CD4-positive, alpha-beta memory T cell (primary cell): ENCODE results near the gene DHX29. TPM values are rescaled to one million over a fixed set of nuclear protein-coding genes. Genes with fewer than 3 reads are reported as not detected.

Source experiments
- CTCF ChIA-PET: fragments of 350-600 bp; sonication (Branson Sonifier 250); formaldehyde crosslinking; loops from one replicate; lab custom pipeline; 2021; ENCODE audit warnings: inconsistent platforms; ENCODE audit not compliant: partially characterized antibody; lab: Charles Lee
- POLR2A ChIA-PET: fragments of 350-600 bp; sonication (Branson Sonifier 250); formaldehyde crosslinking; loops from one replicate; lab custom pipeline; 2021; ENCODE audit not compliant: partially characterized antibody; lab: Charles Lee
- DNase-seq, 5 donors: peaks; one replicate each; pipeline versions ENCODE4 v3.0.0 to v3.0.0-alpha.2; 2020 to 2022; ENCODE audit warnings: mixed read lengths in 1 of 5
- H3K27ac ChIP-seq: one replicate; pipeline ENCODE4 v1.7.0; 2013; ENCODE audit warnings: low read depth, low read length
- H3K27me3 ChIP-seq: 2 replicates; pipeline ENCODE4 v1.7.0; 2013; ENCODE audit warnings: mild to moderate bottlenecking, low read length, moderate library complexity; ENCODE audit not compliant: insufficient read depth
- H3K36me3 ChIP-seq: 2 replicates; pipeline ENCODE4 v1.7.0; 2013; ENCODE audit warnings: mild to moderate bottlenecking, low read length, moderate library complexity; ENCODE audit not compliant: insufficient read depth
- H3K4me1 ChIP-seq: 2 replicates; pipeline ENCODE4 v1.7.0; 2013; ENCODE audit warnings: mild to moderate bottlenecking, low read length, moderate library complexity; ENCODE audit not compliant: insufficient read depth
- H3K4me3 ChIP-seq, 2 donors: one replicate each; pipeline ENCODE4 v1.7.0; 2013; ENCODE audit warnings: low read length in 2 of 2, mild to moderate bottlenecking in 1 of 2
- H3K9me3 ChIP-seq, 2 donors: one replicate each; pipeline ENCODE4 v1.7.0; 2013; ENCODE audit warnings: low read length in 2 of 2, control low read depth in 1 of 2; ENCODE audit not compliant: control insufficient read depth in 1 of 2
- H3K27ac Mint-ChIP-seq, 7 donors: one replicate each; pipeline ENCODE4 v1.8.0; 2020 to 2021; ENCODE audit warnings: mixed read lengths in 7 of 7, mild to moderate bottlenecking in 6 of 7, inconsistent platforms in 3 of 7, moderate library complexity in 3 of 7
- H3K27me3 Mint-ChIP-seq, 2 donors: one replicate each; pipeline ENCODE4 v1.8.0; 2020 to 2021; ENCODE audit warnings: mixed read lengths in 2 of 2
- H3K36me3 Mint-ChIP-seq, 2 donors: one replicate each; pipeline ENCODE4 v1.8.0; 2020 to 2021; ENCODE audit warnings: mixed read lengths in 2 of 2, inconsistent platforms in 1 of 2, mild to moderate bottlenecking in 1 of 2
- H3K4me1 Mint-ChIP-seq, 4 donors: one replicate each; pipeline ENCODE4 v1.8.0; 2020 to 2021; ENCODE audit warnings: mixed read lengths in 4 of 4, mild to moderate bottlenecking in 1 of 4
- H3K4me3 Mint-ChIP-seq, 8 donors: one replicate each; pipeline ENCODE4 v1.8.0; 2020 to 2021; ENCODE audit warnings: mixed read lengths in 8 of 8, mild to moderate bottlenecking in 7 of 8, moderate library complexity in 6 of 8, inconsistent platforms in 3 of 8
- H3K9me3 Mint-ChIP-seq, 8 donors: one replicate each; pipeline ENCODE4 v1.8.0; 2020 to 2021; ENCODE audit warnings: mixed read lengths in 8 of 8, mild to moderate bottlenecking in 5 of 8, inconsistent platforms in 3 of 8, moderate library complexity in 1 of 8
- intact Hi-C: fragments of 100-400 bp; cut with micrococcal nuclease; formaldehyde crosslinking; loops from one replicate; pipeline ENCODE4 v1.15.1; 2023
- polyA plus RNA-seq, 2 donors: library from polyadenylated mRNA; unstranded; fragments of 300-500 nt; fragmentation: Illumina TruSeq; gene quantifications; one replicate each; pipeline ENCODE4 v1.2.3, GENCODE V29; 2021
- total RNA-seq, 2 experiments: library from RNA; stranded (reverse); gene quantifications; one replicate each; pipeline ENCODE4 v1.2.3, GENCODE V29; 2021

DHX29 gene
- total and polyA plus RNA-seq, 4 experiments from 2014 or later = 11.6 to 22.5 (median 19.8) TPM

DNA sequence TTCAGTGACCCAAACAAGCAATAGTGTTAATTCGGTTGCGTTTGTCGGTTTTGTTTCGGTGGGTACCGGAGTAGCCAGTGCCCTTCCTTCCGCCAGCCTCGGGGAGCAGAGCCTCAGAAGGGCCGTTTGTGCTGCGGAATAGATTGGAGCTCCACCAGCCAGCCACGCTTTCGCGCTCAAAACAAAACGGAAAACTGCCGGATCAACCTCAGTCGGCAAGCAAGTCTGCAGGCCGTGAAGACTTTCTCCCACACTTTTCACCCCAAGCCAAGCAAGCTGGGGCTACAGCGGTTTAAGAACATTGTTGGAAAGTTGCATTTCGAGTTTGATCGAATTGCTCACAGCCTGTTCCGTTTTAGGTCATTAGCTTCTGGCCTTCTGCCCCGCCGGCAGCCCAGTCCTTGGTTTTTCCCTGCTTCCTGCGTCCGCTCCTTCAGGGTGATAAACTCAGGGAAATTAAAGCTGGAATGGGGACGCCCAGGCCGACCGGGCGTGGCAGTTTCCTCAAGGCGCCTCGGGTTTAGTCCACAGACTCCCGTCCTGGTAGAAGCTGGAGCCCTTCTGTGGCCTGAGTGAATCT is 73.3 kb downstream of the DHX29 start:
- POLR2A ChIA-PET = interaction anchor here (1.5 kb wide), 1 partner anchor 11 kb away, joined by 7 read pairs; no protein-coding TSS in a partner anchor

DNA sequence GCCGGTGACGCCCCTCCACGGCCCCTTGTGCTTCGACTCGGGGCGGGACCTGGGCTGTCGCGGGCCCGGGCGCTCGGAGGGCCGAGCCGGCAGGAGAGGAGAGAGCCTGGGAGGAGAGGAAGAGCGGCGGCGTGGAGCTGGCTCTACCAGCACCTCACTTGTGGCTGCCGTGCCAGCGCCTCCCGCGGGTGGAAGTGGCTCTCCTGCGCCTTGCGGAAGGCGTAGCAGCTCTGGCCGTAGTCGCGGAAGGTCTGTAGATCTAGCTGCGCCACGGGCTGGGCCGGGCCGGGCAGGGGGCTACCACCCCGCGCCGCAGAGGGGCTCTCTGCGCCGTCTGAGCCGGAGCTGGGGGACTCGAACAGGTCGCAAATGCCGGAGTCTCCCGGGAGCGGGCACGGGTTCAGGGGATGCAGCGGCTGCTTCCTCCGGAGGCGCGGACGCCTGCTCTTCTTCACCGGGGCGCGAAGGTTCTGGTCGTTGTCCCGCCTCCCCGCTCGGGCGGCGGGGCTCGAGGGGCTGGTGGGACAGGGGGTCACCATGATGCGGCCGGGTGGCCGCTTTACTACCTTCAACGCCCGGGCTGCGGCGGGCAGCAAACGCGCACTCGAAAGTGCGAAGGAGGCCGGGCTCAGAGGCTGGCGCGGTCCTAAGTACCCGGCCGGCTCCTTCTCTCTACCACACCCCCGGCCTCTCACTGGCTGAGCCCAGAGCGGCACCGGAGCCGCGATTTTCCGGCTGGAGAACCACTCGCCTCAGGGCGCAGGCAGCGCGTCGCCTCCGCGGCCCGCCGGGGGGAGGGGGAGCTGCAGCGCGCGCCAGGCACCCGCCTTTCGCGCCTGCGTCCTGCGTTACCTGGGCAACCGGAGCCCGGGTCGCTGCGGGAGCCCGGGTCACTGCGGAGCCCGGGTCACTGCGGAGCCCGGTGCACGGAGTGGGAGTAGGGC is 74.2 kb downstream of the DHX29 start, which contains the start of gene CCNO:
Gene CCNO (minus strand): TSS at position 624 of the 944 bp plus-strand sequence. CDS start 85 bp downstream, at position 539.
- H3K27ac Mint-ChIP-seq = peak within 1 kb of the TSS in 3 of 7 donors; percentile 53 to 65 (median 58)
- H3K36me3 Mint-ChIP-seq = no peaks in the 10 kb centered on the region

More for the DNA sequence above, 73.3 kb downstream of the DHX29 start:
- Histone ChIP-seq H3K4me3 (peak overlapping the region; percentile 46 to 65), H3K27ac (no peak overlapping the region), H3K36me3 (no peaks in the 10 kb centered on the region), H3K27me3 (peaks cover 46% of the 10 kb centered on the region), H3K4me1 (peaks cover 33% of the 10 kb centered on the region), H3K9me3 (no peaks in the 10 kb centered on the region)
- H3K4me1 Mint-ChIP-seq = peaks cover 18 to 38% (median 30%) of the 10 kb centered on the region in 4 donors
- no peaks in the 10 kb centered on the region for H3K36me3 Mint-ChIP-seq
- H3K4me3 Mint-ChIP-seq = peak overlapping the region; percentile 80 to 94 (median 89)
- intact Hi-C loops = loop anchor here (5.0 kb wide), 1 partner anchor 73 kb away; the partner anchor contains the start of genes DHX29 and MTREX
- no peaks in the 10 kb centered on the region for H3K9me3 Mint-ChIP-seq
- peak overlapping the region in 3 of 7 donors; percentile 17 to 58 (median 53) for H3K27ac Mint-ChIP-seq
- peaks cover 43 to 51% of the 10 kb centered on the region in 2 donors for H3K27me3 Mint-ChIP-seq
- DNase-seq = no peak
- CTCF ChIA-PET = interaction anchor here (1.2 to 1.7 kb wide), 3 partner anchors 10 to 62 kb away, joined by 4 to 6 read pairs (median 5); no protein-coding TSS in a partner anchor

DNA sequence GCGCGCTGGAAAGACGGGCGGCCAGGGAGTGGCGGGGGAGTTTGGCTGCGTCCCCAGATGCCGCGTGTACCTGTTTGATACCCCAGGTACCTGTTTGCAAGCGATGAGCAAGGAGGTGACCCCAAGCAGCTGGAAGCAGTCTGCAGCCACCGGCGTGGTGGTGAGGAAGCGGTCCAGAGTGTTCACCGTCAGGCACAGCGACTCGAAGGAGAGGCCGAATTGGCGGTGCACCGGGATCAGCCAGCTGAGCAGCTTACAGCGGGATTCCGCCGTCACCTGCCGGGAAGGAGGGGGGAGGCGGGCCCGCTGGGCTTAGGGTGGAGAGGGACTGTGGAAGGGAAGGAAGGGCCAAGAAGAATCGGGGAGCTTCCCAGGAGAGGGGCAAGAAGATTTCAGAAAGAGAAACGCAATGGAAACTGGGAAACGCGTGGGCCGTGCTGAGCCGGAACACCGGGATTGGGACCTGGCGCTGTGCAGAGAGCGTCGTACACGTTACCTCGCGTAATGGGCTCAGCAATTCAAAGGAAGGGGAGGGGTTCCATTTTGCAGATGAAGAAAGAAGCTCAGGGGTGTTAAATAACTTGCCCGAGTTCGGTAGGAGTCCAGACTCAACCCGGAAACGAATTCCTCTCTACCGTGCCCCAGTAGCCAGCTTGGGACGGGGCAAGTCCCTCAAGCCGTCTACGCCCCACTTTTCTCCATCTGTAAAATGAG is 75.1 kb downstream of the DHX29 start:
- H3K4me3 ChIP-seq = peak overlapping the region; percentile 42 to 46
- Mint-ChIP-seq H3K4me1 (peaks cover 22 to 45% (median 37%) of the 10 kb centered on the region in 4 donors), H3K36me3 (no peaks in the 10 kb centered on the region), H3K9me3 (no peaks in the 10 kb centered on the region), H3K27ac (peak overlapping the region in 2 of 7 donors; percentile 55 to 65), H3K27me3 (peaks cover 58 to 67% of the 10 kb centered on the region in 2 donors), H3K4me3 (peak overlapping the region; percentile 68 to 92 (median 86))
- POLR2A ChIA-PET = interaction anchor here (0.7 to 1.7 kb wide), 7 partner anchors 9 to 75 kb away, joined by 3 to 7 read pairs (median 4); partner anchors contain the start of genes DHX29 and MTREX
- H3K27ac ChIP-seq = no peak overlapping the region
- no peaks in the 10 kb centered on the region for H3K9me3 ChIP-seq
- intact Hi-C loops = loop anchor here (5.0 kb wide), 1 partner anchor 75 kb away; the partner anchor contains the start of genes DHX29 and MTREX
- H3K27me3 ChIP-seq = peaks cover 63% of the 10 kb centered on the region
- peaks cover 40% of the 10 kb centered on the region for H3K4me1 ChIP-seq
- DNase-seq = peak in 1 of 5 donors; percentile 9
- CTCF ChIA-PET = interaction anchor here (0.6 to 1.6 kb wide), 7 partner anchors 14 to 314 kb away, joined by 3 to 5 read pairs (median 3); partner anchors contain the start of gene DHX29
- no peaks in the 10 kb centered on the region for H3K36me3 ChIP-seq

More for the DNA sequence above, 74.2 kb downstream of the DHX29 start, which contains the start of gene CCNO:
- peak within 1 kb of the TSS; percentile 46 to 65 for H3K4me3 ChIP-seq
- H3K27ac ChIP-seq = no peak within 1 kb of the TSS
- no peaks in the 10 kb centered on the region for H3K9me3 Mint-ChIP-seq
- peaks cover 33% of the 10 kb centered on the region for H3K4me1 ChIP-seq
- intact Hi-C loops = loop anchor here (5.0 kb wide), 1 partner anchor 74 kb away; the partner anchor contains the start of genes DHX29 and MTREX
- no peaks in the 10 kb centered on the region for H3K9me3 ChIP-seq
- ChIA-PET CTCF (interaction anchor here (0.6 to 1.6 kb wide), 6 partner anchors 14 to 75 kb away, joined by 3 to 5 read pairs (median 4); partner anchors contain the start of genes DHX29 and MTREX), POLR2A (interaction anchor here (0.9 to 1.7 kb wide), 4 partner anchors 10 to 74 kb away, joined by 3 to 7 read pairs (median 5); partner anchors contain the start of genes DHX29 and MTREX)
- peak; percentile 56 to 62 (median 59) for DNase-seq
- H3K27me3 ChIP-seq = peaks cover 55% of the 10 kb centered on the region
- H3K4me3 Mint-ChIP-seq = peak within 1 kb of the TSS; percentile 80 to 94 (median 89)
- peaks cover 50 to 61% of the 10 kb centered on the region in 2 donors for H3K27me3 Mint-ChIP-seq
- H3K4me1 Mint-ChIP-seq = peaks cover 18 to 38% (median 30%) of the 10 kb centered on the region in 4 donors
- H3K36me3 ChIP-seq = no peaks in the 10 kb centered on the region

DNA sequence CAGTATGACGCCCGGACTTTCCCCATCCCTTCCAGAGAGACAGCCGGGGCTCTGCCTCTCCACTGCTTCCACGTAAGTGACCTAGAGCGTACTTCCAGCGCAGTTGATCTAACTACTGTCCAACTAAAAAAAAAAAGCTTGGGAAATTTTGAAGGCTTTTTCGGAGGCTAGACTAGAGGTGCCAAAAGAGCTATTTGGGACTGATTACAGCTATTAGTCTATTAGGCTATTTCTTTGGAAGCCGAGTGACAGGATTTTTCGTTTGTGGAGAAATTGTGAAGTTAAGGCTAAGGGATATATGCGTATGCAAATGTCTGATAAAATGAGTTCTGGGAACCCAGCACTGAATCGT is 75.6 kb downstream of the DHX29 start:
- Histone ChIP-seq H3K36me3 (no peaks in the 10 kb centered on the region), H3K27me3 (peaks cover 64% of the 10 kb centered on the region), H3K9me3 (no peaks in the 10 kb centered on the region), H3K27ac (no peak overlapping the region), H3K4me3 (peak overlapping the region in 1 of 2 donors; percentile 46), H3K4me1 (peaks cover 42% of the 10 kb centered on the region)
- peak overlapping the region in 2 of 7 donors; percentile 46 to 55 for H3K27ac Mint-ChIP-seq
- peaks cover 22 to 45% (median 37%) of the 10 kb centered on the region in 4 donors for H3K4me1 Mint-ChIP-seq
- DNase-seq = no peak
- intact Hi-C loops = loop anchor here (2.0 to 5.0 kb wide), 2 partner anchors 59 to 75 kb away; partner anchors contain the start of genes CDC20B, DHX29 and MTREX
- peaks cover 58 to 67% of the 10 kb centered on the region in 2 donors for H3K27me3 Mint-ChIP-seq
- H3K4me3 Mint-ChIP-seq = peak overlapping the region; percentile 79 to 92 (median 86)
- CTCF ChIA-PET = interaction anchor here (0.6 to 1.6 kb wide), 5 partner anchors 16 to 314 kb away, joined by 3 to 4 read pairs (median 3); no protein-coding TSS in a partner anchor
- H3K9me3 Mint-ChIP-seq = no peaks in the 10 kb centered on the region
- H3K36me3 Mint-ChIP-seq = no peaks in the 10 kb centered on the region
- POLR2A ChIA-PET = interaction anchor here (0.7 to 1.7 kb wide), 4 partner anchors 11 to 76 kb away, joined by 3 to 6 read pairs (median 4); partner anchors contain the start of genes DHX29 and MTREX

DNA sequence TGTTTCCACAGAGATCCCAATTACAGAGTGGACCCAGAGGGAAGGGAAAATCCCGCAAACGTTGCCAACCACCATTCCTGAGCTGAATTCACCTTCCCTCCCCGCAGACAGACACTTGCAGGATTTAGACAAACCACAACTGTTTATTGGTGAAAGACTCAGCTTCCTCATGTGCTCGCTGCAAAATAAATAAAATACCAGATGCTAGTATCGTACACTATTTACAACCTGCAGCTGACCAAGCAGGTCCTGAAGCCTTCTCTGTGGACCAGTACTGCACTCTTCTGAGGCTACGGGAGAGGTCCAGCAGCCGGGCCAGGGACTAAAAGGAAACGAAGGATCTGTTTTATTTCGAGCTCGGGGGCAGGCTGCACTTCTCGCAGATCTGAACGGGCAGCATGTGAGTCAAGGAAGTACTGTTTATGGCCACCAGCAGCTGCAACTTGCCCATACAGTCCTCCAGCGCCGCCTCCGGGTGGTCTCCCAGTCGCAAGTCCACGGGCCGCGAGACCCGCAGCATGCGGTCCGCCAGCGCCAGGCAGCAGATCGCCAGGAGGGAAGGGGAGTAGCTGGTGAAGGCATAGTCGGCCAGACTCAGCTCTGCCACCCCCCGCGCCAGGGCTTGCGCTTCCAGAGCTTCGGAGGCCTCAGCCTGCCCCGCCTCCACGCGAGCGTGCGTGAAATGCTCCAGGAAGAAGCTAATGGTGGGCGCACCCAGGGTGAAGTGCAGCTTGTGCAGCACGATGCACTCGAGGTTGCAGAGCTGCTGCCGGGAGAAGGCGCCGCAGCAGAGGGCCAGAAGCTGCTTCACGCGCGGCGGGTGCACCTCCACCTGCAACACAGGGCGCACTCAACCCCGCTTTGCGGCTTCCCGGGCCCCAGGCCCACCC is 76.2 kb downstream of the DHX29 start:
- peak overlapping the region in 1 of 2 donors; percentile 35 for H3K4me3 ChIP-seq

More for the DNA sequence above, 76.2 kb downstream of the DHX29 start:
- Histone ChIP-seq H3K27ac (no peak overlapping the region), H3K4me1 (peaks cover 48% of the 10 kb centered on the region), H3K27me3 (peaks cover 60% of the 10 kb centered on the region), H3K36me3 (no peaks in the 10 kb centered on the region), H3K9me3 (no peaks in the 10 kb centered on the region)
- Mint-ChIP-seq H3K36me3 (no peaks in the 10 kb centered on the region), H3K27ac (peak overlapping the region in 1 of 7 donors; percentile 55), H3K4me3 (peak overlapping the region; percentile 79 to 92 (median 86)), H3K4me1 (peaks cover 24 to 47% (median 38%) of the 10 kb centered on the region in 4 donors), H3K27me3 (peaks cover 56 to 64% of the 10 kb centered on the region in 2 donors), H3K9me3 (no peaks in the 10 kb centered on the region)
- ChIA-PET CTCF (interaction anchor here (0.8 to 1.5 kb wide), 3 partner anchors 16 to 288 kb away, joined by 3 to 4 read pairs (median 3); no protein-coding TSS in a partner anchor), POLR2A (interaction anchor here (0.9 to 1.7 kb wide), 3 partner anchors 20 to 76 kb away, joined by 3 to 6 read pairs (median 3); partner anchors contain the start of genes DHX29 and MTREX)
- peak in 3 of 5 donors; percentile 22 to 51 (median 26) for DNase-seq
- intact Hi-C loops = loop anchor here (2.0 to 5.0 kb wide), 2 partner anchors 58 to 76 kb away; partner anchors contain the start of genes CDC20B, DHX29 and MTREX
